ENCODE measurements around the gene PDYN. TPM values are rescaled to one million over a fixed set of nuclear protein-coding genes. Genes with fewer than 3 reads are reported as not detected.
A peak's percentile ranks its signal among the peaks of the same experiment; 100 is the strongest.

PDYN gene
- total RNA-seq, 1 experiment from 2014 or later, result not detected

DNA sequence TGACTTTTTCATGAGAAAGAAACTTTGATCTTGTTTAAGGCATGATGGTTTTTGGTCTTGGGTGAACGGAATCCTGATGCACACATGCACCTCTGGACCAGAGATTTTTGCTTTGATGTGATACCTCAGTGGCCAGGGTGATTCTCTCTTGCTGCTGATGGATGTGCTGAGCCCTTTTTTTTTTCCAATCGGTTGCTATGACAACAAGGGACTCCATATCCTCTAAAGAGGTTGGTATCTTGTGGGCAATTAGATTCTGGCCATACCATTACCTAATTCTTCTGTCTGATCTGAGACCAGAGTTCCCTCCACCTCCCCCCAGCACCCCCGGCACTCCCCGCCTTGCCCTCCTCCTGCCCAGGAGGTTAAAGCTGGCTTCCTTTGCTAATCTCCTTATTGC is 24.9 kb downstream of the PDYN start:
- intact Hi-C loops (cut with micrococcal nuclease; ENCODE audit: unreplicated experiment), result loop anchor here (5.0 kb wide), 1 partner anchor 483 kb away; no protein-coding TSS in a partner anchor
- CTCF ChIA-PET, result no interaction called here

DNA sequence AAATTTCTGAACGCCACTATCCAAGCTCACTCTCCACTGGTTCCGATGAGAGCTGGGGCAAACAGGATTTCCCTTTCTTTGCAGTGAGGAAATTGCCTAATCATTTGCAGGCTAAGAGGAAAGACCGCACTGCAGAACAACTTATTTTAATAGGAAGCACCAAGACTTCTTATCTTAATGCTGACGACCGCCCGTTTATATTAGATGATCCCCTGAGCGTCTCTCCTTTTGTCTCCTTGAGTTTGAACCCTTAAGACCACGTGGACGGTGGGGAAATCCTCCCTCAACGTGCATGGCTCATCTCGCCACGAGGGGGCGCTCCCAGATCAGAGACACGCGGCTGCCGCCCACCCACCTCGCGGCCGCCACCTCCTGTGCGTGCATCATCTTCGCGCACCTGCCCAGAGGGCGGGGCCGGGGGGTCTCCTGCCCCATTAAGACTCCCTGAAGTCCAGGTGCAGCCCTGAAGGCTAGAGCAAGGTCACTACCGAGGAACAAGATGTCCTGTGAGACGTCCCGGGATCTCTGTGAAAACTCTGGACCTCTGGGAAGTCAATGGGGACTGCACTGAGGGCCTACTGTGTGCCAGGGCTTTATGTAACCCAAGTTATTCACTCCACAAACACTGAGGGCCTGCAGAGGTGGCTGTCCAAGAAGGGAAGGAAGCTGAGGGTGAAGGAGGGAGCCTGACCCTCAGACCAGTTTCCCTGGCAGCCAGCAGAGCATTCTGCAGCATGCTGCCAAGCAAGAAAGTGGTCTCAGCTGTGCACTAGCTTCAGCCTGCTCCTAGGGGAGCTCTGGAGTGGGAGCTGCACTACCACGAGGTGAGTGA is 28.1 kb downstream of the PDYN start:
- ChIA-PET CTCF (interaction anchor here (0.6 kb wide), 1 partner anchor 941 kb away, joined by 3 read pairs; no protein-coding TSS in a partner anchor), POLR2A (ENCODE audit: unreplicated experiment) (interaction anchor here (0.6 kb wide), 2 partner anchors 240 to 1677 kb away, joined by 5 to 24 read pairs; no protein-coding TSS in a partner anchor)
- Histone ChIP-seq H3F3A (ENCODE audit: insufficient read depth, low read depth) (no peaks in the 10 kb centered on the region), H3K9me2 (ENCODE audit: insufficient read depth) (no peaks in the 10 kb centered on the region), H3K4me2 (no peak overlapping the region), H3K4me3 (no peak overlapping the region), H3K9me3 (ENCODE audit: insufficient read depth, low read depth) (no peaks in the 10 kb centered on the region), H3K79me2 (ENCODE audit: low read depth) (no peaks in the 10 kb centered on the region), H3K27me3 (ENCODE audit: insufficient read depth, low read depth) (peaks cover 75% of the 10 kb centered on the region), H3K36me3 (ENCODE audit: low read depth) (no peaks in the 10 kb centered on the region), H3K4me1 (replicated peaks; ENCODE audit: insufficient read depth) (no peaks in the 10 kb centered on the region), H3K27ac (no peak overlapping the region), H4K20me1 (ENCODE audit: insufficient read depth) (no peaks in the 10 kb centered on the region), H2AFZ (no peak overlapping the region)
- TF ChIP-seq, protein P1, sequence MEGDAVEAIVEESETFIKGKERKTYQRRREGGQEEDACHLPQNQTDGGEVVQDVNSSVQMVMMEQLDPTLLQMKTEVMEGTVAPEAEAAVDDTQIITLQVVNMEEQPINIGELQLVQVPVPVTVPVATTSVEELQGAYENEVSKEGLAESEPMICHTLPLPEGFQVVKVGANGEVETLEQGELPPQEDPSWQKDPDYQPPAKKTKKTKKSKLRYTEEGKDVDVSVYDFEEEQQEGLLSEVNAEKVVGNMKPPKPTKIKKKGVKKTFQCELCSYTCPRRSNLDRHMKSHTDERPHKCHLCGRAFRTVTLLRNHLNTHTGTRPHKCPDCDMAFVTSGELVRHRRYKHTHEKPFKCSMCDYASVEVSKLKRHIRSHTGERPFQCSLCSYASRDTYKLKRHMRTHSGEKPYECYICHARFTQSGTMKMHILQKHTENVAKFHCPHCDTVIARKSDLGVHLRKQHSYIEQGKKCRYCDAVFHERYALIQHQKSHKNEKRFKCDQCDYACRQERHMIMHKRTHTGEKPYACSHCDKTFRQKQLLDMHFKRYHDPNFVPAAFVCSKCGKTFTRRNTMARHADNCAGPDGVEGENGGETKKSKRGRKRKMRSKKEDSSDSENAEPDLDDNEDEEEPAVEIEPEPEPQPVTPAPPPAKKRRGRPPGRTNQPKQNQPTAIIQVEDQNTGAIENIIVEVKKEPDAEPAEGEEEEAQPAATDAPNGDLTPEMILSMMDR (conservative IDR thresholded peaks at IDR 0.05), result peak; percentile 96
- no peak for TF ChIP-seq EZH2 (IDR thresholded peaks at IDR 0.05; ENCODE audit: low read depth)
- intact Hi-C loops (cut with micrococcal nuclease; ENCODE audit: unreplicated experiment), result loop anchor here (1.0 to 5.0 kb wide), 2 partner anchors 207 to 487 kb away; no protein-coding TSS in a partner anchor
- no TSS peak for BruUV-seq (replicated peaks)
- DNase-seq, result peak in 1 of 2 experiments; percentile 55

More for the DNA sequence above, 24.9 kb downstream of the PDYN start:
- Histone ChIP-seq H3F3A (ENCODE audit: insufficient read depth, low read depth) (no peaks in the 10 kb centered on the region), H2AFZ (no peak overlapping the region), H3K9me2 (ENCODE audit: insufficient read depth) (no peaks in the 10 kb centered on the region), H3K36me3 (ENCODE audit: low read depth) (no peaks in the 10 kb centered on the region), H3K4me2 (no peak overlapping the region), H3K27me3 (ENCODE audit: insufficient read depth, low read depth) (peaks cover 83% of the 10 kb centered on the region), H3K4me1 (replicated peaks; ENCODE audit: insufficient read depth) (no peaks in the 10 kb centered on the region), H3K4me3 (no peak overlapping the region), H3K9me3 (ENCODE audit: insufficient read depth, low read depth) (no peaks in the 10 kb centered on the region), H4K20me1 (ENCODE audit: insufficient read depth) (no peaks in the 10 kb centered on the region), H3K27ac (no peak overlapping the region), H3K79me2 (ENCODE audit: low read depth) (no peaks in the 10 kb centered on the region)
- TF ChIP-seq, protein P1 (conservative IDR thresholded peaks at IDR 0.05), result no peak
- TF ChIP-seq EZH2 (IDR thresholded peaks at IDR 0.05; ENCODE audit: low read depth), result no peak
- DNase-seq, result no peak
- POLR2A ChIA-PET (ENCODE audit: unreplicated experiment), result no interaction called here
- no TSS peak for BruUV-seq (replicated peaks)

DNA sequence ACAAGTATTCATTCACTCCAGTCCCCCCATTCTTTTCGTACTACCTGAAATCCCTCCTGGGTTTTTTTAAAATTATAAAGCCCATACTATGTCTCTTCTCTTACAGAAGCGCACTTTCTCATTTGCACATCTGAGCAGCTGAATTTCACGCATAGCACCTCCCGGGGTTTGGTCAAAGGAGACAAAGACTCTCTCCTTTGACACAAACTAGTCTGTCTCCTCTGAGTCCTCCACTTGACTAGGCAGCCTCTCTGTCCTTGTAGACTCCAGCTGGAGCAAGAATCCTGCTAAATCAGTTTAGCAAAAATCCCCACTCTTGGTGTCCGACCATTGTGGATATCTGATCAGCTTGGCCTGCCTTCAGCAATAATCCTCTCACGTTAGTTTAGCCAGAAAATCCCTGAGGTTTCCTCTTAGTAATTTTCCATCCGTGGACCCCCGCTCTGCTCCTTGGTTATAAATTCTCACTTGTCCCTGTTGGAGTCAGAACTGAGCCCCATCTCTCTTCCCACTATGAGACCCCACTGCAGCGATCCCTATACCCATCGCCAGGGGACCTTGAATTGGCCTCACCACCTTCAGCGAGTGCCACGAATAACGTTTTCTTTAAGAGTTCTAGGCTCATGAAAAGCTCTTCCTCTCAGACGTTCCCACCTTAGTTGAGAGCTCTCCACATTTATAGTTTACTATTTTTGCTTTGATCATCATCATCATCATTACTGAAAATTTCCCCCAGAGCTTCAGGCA is 29.0 kb downstream of the PDYN start:
- no peak for TF ChIP-seq EZH2 (IDR thresholded peaks at IDR 0.05; ENCODE audit: low read depth)
- TF ChIP-seq, protein P1 (conservative IDR thresholded peaks at IDR 0.05), result no peak
- no peak for DNase-seq
- H3K27ac ChIP-seq, result no peak overlapping the region
- ChIA-PET POLR2A (ENCODE audit: unreplicated experiment) (interaction anchor here (0.6 kb wide), 1 partner anchor 241 kb away, joined by 24 read pairs; no protein-coding TSS in a partner anchor), CTCF (no interaction called here)
- no peaks in the 10 kb centered on the region for H3K36me3 ChIP-seq (ENCODE audit: low read depth)
- no TSS peak for BruUV-seq (replicated peaks)
- intact Hi-C loops (cut with micrococcal nuclease; ENCODE audit: unreplicated experiment), result loop anchor here (1.0 to 5.0 kb wide), 3 partner anchors 163 to 487 kb away; no protein-coding TSS in a partner anchor
- H2AFZ ChIP-seq, result no peak overlapping the region
- no peaks in the 10 kb centered on the region for H3K79me2 ChIP-seq (ENCODE audit: low read depth)
- no peaks in the 10 kb centered on the region for H3K4me1 ChIP-seq (replicated peaks; ENCODE audit: insufficient read depth)
- H3K9me3 ChIP-seq (ENCODE audit: insufficient read depth, low read depth), result no peaks in the 10 kb centered on the region
- H3F3A ChIP-seq (ENCODE audit: insufficient read depth, low read depth), result no peaks in the 10 kb centered on the region
- H3K4me2 ChIP-seq, result no peak overlapping the region
- H3K9me2 ChIP-seq (ENCODE audit: insufficient read depth), result no peaks in the 10 kb centered on the region
- no peak overlapping the region for H3K4me3 ChIP-seq
- no peaks in the 10 kb centered on the region for H4K20me1 ChIP-seq (ENCODE audit: insufficient read depth)
- peaks cover 67% of the 10 kb centered on the region for H3K27me3 ChIP-seq (ENCODE audit: insufficient read depth, low read depth)

Data from PC-9 (cell line).